SK-N-SH (cell line): ENCODE results near the gene CD72. TPM values are rescaled to one million over a fixed set of nuclear protein-coding genes. Genes with fewer than 3 reads are reported as not detected.
"Not testable (repeated sequence)": the region's sequence is repeated elsewhere in the genome, so short reads cannot be mapped to it uniquely, and the experiment has no call there.

Source experiments
- CTCF ChIA-PET: fragments of 300-600, 350-600 bp; formaldehyde crosslinking; extraction: SDS; loops from one replicate; lab custom pipeline; 2021; lab: Yijun Ruan, JAX
- POLR2A ChIA-PET: fragments of 350-600 bp; sonication (Branson Sonifier 250); formaldehyde crosslinking; extraction: SDS; loops from one replicate; lab custom pipeline; 2020; ENCODE audit warnings: antibody characterized with exemption, inconsistent platforms; lab: Yijun Ruan, JAX
- DNase-seq: peaks from one replicate; pipeline ENCODE4 v3.0.0; 2012
- H2AFZ ChIP-seq: fragments of 200-600 bp; sonication (generic); 2 replicates; pipeline ENCODE4 v1.8.1; 2016; ENCODE audit warnings: antibody characterized with exemption, mild to moderate bottlenecking, low read depth
- H3F3A ChIP-seq: fragments of 200-600 bp; sonication (generic); replicated peaks from 2 replicates; pipeline ENCODE3; 2016; ENCODE audit warnings: antibody characterized with exemption, mild to moderate bottlenecking; ENCODE audit not compliant: insufficient read depth
- H3K27ac ChIP-seq, 2 experiments: fragments of 200-500 bp in 1 of 2; fragments of 200-600 bp in 1 of 2; sonication (Bioruptor generic) in 1 of 2; sonication (generic), shearing (Covaris generic) in 1 of 2; 2 replicates each; pipeline versions ENCODE4 v1.5.1 to v1.6.1; 2014 to 2016; ENCODE audit warnings: low read depth in 2 of 2, inconsistent platforms in 1 of 2, low read length in 1 of 2, mild to moderate bottlenecking in 1 of 2, mixed read lengths in 1 of 2
- H3K27me3 ChIP-seq: fragments of 200-600 bp; sonication (generic), shearing (Covaris generic); 2 replicates; pipeline ENCODE4 v1.6.1; 2016; ENCODE audit warnings: mixed run types; ENCODE audit not compliant: insufficient read depth
- H3K36me3 ChIP-seq, 2 experiments: fragments of 200-500 bp in 1 of 2; fragments of 200-600 bp in 1 of 2; sonication (Bioruptor generic) in 1 of 2; sonication (generic) in 1 of 2; replicated peaks in 1 of 2; 2 replicates each; pipeline versions ENCODE3 to v1.5.1; 2014 to 2016; ENCODE audit warnings: low read length in 1 of 2, mild to moderate bottlenecking in 1 of 2; ENCODE audit not compliant: insufficient read depth in 2 of 2, control insufficient read depth in 1 of 2
- H3K4me1 ChIP-seq, 2 experiments: fragments of 200-500 bp in 1 of 2; fragments of 200-600 bp in 1 of 2; sonication (Bioruptor generic) in 1 of 2; sonication (generic), shearing (Covaris generic) in 1 of 2; 2 replicates each; pipeline versions ENCODE4 v1.5.1 to v1.6.1; 2014 to 2016; ENCODE audit warnings: low read depth in 1 of 2, low read length in 1 of 2, mixed run types in 1 of 2; ENCODE audit not compliant: insufficient read depth in 2 of 2, control insufficient read depth in 1 of 2
- H3K4me2 ChIP-seq: fragments of 200-600 bp; sonication (generic), shearing (Covaris generic); 2 replicates; pipeline ENCODE4 v1.6.1; 2017; ENCODE audit warnings: mixed run types
- H3K4me3 ChIP-seq, 2 experiments: fragments of 200-500 bp in 1 of 2; fragments of 200-600 bp in 1 of 2; sonication (Bioruptor generic) in 1 of 2; sonication (generic), shearing (Covaris generic) in 1 of 2; 2 replicates each; pipeline versions ENCODE4 v1.5.1 to v1.8.1; 2014 to 2016; ENCODE audit warnings: low read depth in 2 of 2, inconsistent platforms in 1 of 2, low read length in 1 of 2, mild to moderate bottlenecking in 1 of 2, mixed read lengths in 1 of 2, moderate library complexity in 1 of 2
- H3K79me2 ChIP-seq: fragments of 200-600 bp; sonication (generic); 2 replicates; pipeline ENCODE4 v1.8.1; 2017; ENCODE audit warnings: mild to moderate bottlenecking; ENCODE audit not compliant: insufficient read depth
- H3K9ac ChIP-seq: fragments of 200-600 bp; sonication (generic); 2 replicates; pipeline ENCODE4 v1.6.1; 2017; ENCODE audit warnings: mixed run types
- H3K9me2 ChIP-seq: fragments of 200-600 bp; sonication (generic); 2 replicates; pipeline ENCODE4 v1.6.1; 2017; ENCODE audit warnings: mixed run types
- H3K9me3 ChIP-seq: fragments of 200-600 bp; sonication (generic); 2 replicates; pipeline ENCODE4 v1.6.1; 2017; ENCODE audit warnings: mixed run types, mild to moderate bottlenecking, moderate library complexity
- H4K20me1 ChIP-seq: fragments of 200-600 bp; sonication (generic); 2 replicates; pipeline ENCODE4 v1.6.1; 2017; ENCODE audit warnings: mild to moderate bottlenecking, mixed run types; ENCODE audit not compliant: insufficient read depth
- CHD2 ChIP-seq: fragments of 150-350 bp; IDR thresholded peaks from 2 replicates; pipeline ENCODE4 v1.6.1; 2018; ENCODE audit warnings: low read length; ENCODE audit not compliant: partially characterized antibody
- ELF1 ChIP-seq: IDR thresholded peaks from 2 replicates; pipeline ENCODE4 v1.4.0; 2012
- EP300 ChIP-seq, 2 experiments: IDR thresholded peaks; 2 replicates each; pipeline versions ENCODE4 v1.4.0 to v1.6.1; 2012; ENCODE audit warnings: borderline replicate concordance in 1 of 2, low read depth in 1 of 2, low read length in 1 of 2
- FOSL2 ChIP-seq: IDR thresholded peaks from 2 replicates; pipeline ENCODE4 v1.4.0; 2012; ENCODE audit warnings: low read depth, mild to moderate bottlenecking, moderate library complexity, borderline replicate concordance
- GABPA ChIP-seq: IDR thresholded peaks from 2 replicates; pipeline ENCODE4 v1.4.0; 2012; ENCODE audit warnings: low read depth, mild to moderate bottlenecking
- JUND ChIP-seq: IDR thresholded peaks from 2 replicates; pipeline ENCODE4 v1.4.0; 2012
- MXI1 ChIP-seq: IDR thresholded peaks from 2 replicates; pipeline ENCODE4 v1.6.1; 2012; ENCODE audit warnings: mild to moderate bottlenecking, low read depth, low read length, improper control_type of control experiment
- POLR2AphosphoS5 ChIP-seq: IDR thresholded peaks from 2 replicates; pipeline ENCODE4 v1.6.1; 2012; ENCODE audit warnings: low read depth, low read length
- RCOR1 ChIP-seq: fragments of 150-350 bp; IDR thresholded peaks from 2 replicates; pipeline ENCODE4 v1.6.1; 2017; ENCODE audit warnings: antibody characterized with exemption, low read length
- RFX5 ChIP-seq: IDR thresholded peaks from 2 replicates; pipeline ENCODE4 v1.6.1; 2012; ENCODE audit warnings: mild to moderate bottlenecking, improper control_type of control experiment, low read length
- RXRA ChIP-seq: IDR thresholded peaks from 2 replicates; pipeline ENCODE4 v1.4.0; 2012; ENCODE audit warnings: low read depth, mild to moderate bottlenecking, borderline replicate concordance
- SIN3A ChIP-seq: IDR thresholded peaks from 2 replicates; pipeline ENCODE4 v1.6.1; 2012; ENCODE audit warnings: low read depth, mild to moderate bottlenecking, low read length, moderate library complexity, borderline replicate concordance
- SMC3 ChIP-seq: IDR thresholded peaks from 2 replicates; pipeline ENCODE4 v1.6.1; 2012; ENCODE audit warnings: low read depth, low read length, improper control_type of control experiment
- TCF12 ChIP-seq: IDR thresholded peaks from 2 replicates; pipeline ENCODE4 v1.4.0; 2012
- YY1 ChIP-seq: IDR thresholded peaks from 2 replicates; pipeline ENCODE4 v1.4.0; 2012; ENCODE audit warnings: low read depth, mild to moderate bottlenecking
- WGBS: methylation state at CpG from one replicate; pipeline ENCODE4 v1.1.6; 2017; ENCODE audit warnings: low lambda C conversion rate; 5-methylcytosine and 5-hydroxymethylcytosine counted together
- polyA plus RNA-seq, 3 experiments: library from polyadenylated mRNA; depleted of rRNA; stranded (reverse); fragments of >200 nt; gene quantifications; 2 replicates each; pipeline ENCODE4 v1.2.3, GENCODE V29; 2012
- TF ChIP-seq, protein P1 (sequence below): IDR thresholded peaks from 2 replicates; pipeline ENCODE4 v1.4.0; 2012; ENCODE audit warnings: low read depth, borderline replicate concordance
- TF ChIP-seq, protein P2 (sequence below): fragments of 150-350 bp; IDR thresholded peaks from 2 replicates; pipeline ENCODE4 v1.6.1; 2017; ENCODE audit warnings: antibody characterized with exemption, low read length, low read depth, borderline replicate concordance
- TF ChIP-seq, protein P3 (sequence below): fragments of 150-350 bp; IDR thresholded peaks from 2 replicates; pipeline ENCODE4 v1.6.1; 2016; ENCODE audit warnings: mild to moderate bottlenecking, low read depth, low read length
- TF ChIP-seq, protein P4 (sequence below): fragments of 200-600 bp; sonication (generic); IDR thresholded peaks from 2 replicates; pipeline ENCODE4 v1.6.1; 2017; ENCODE audit warnings: antibody characterized with exemption, mild to moderate bottlenecking, moderate library complexity
- TF ChIP-seq, protein P5 (sequence below): IDR thresholded peaks from 2 replicates; pipeline ENCODE4; 2012

The CD72 gene
- polyA plus RNA-seq, 1 of the 3 experiments (the other 2 are of a cell fraction), result 2.7 TPM

DNA sequence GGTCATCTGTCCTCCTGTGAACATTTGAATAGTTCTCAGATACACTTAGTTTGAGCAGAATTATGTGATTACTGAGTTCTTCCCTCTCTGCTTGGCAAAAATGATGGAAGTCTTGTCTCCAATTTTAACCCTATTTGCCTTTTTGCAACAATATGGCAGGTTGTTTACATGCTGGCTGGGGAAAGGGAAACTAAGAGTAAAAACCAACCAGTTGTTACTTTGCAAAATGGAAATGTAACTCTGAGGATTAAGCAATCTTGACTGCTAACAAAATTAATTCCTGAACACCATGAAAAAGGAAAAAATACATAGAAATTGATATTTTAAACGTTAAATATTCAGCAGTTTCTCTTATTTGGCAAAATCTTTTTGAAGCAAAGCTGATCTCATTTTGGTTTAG lies 21.4 kb upstream of the CD72 start:
- Histone ChIP-seq H3K4me2 (no peak overlapping the region), H3K27ac (no peak overlapping the region), H3K9ac (no peak overlapping the region), H3F3A (no peaks in the 10 kb centered on the region), H3K9me3 (no peaks in the 10 kb centered on the region), H3K4me3 (no peak overlapping the region), H3K79me2 (no peaks in the 10 kb centered on the region), H2AFZ (no peak overlapping the region), H3K9me2 (no peaks in the 10 kb centered on the region), H3K4me1 (no peaks in the 10 kb centered on the region), H4K20me1 (no peaks in the 10 kb centered on the region), H3K27me3 (no peaks in the 10 kb centered on the region), H3K36me3 (no peaks in the 10 kb centered on the region)
- WGBS, result 76% methylated on average over 1 of the region's 1 CpG
- ChIA-PET POLR2A (no interaction called here), CTCF (interaction anchor here (1.5 kb wide), 1 partner anchor 28 kb away, joined by 5 read pairs; no protein-coding TSS in a partner anchor)
- TF ChIP-seq, protein P1, sequence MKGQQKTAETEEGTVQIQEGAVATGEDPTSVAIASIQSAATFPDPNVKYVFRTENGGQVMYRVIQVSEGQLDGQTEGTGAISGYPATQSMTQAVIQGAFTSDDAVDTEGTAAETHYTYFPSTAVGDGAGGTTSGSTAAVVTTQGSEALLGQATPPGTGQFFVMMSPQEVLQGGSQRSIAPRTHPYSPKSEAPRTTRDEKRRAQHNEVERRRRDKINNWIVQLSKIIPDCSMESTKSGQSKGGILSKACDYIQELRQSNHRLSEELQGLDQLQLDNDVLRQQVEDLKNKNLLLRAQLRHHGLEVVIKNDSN, result no peak
- no peak for TF ChIP-seq POLR2AphosphoS5
- TF ChIP-seq, protein P2, sequence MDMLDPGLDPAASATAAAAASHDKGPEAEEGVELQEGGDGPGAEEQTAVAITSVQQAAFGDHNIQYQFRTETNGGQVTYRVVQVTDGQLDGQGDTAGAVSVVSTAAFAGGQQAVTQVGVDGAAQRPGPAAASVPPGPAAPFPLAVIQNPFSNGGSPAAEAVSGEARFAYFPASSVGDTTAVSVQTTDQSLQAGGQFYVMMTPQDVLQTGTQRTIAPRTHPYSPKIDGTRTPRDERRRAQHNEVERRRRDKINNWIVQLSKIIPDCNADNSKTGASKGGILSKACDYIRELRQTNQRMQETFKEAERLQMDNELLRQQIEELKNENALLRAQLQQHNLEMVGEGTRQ, result no peak
- no peak for TF ChIP-seq RCOR1
- no peak for TF ChIP-seq ELF1
- no peak for TF ChIP-seq TCF12
- TF ChIP-seq, protein P3, sequence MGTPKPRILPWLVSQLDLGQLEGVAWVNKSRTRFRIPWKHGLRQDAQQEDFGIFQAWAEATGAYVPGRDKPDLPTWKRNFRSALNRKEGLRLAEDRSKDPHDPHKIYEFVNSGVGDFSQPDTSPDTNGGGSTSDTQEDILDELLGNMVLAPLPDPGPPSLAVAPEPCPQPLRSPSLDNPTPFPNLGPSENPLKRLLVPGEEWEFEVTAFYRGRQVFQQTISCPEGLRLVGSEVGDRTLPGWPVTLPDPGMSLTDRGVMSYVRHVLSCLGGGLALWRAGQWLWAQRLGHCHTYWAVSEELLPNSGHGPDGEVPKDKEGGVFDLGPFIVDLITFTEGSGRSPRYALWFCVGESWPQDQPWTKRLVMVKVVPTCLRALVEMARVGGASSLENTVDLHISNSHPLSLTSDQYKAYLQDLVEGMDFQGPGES, result no peak
- no peak for TF ChIP-seq RXRA
- TF ChIP-seq GABPA, result no peak
- no peak for TF ChIP-seq SMC3
- no peak for TF ChIP-seq EP300 (IDR thresholded peaks at IDR 0.05; ENCODE audit: borderline replicate concordance in 1 of 2, low read depth in 1 of 2, low read length in 1 of 2)
- no peak for TF ChIP-seq SIN3A
- no peak for TF ChIP-seq MXI1
- no peak for TF ChIP-seq YY1
- TF ChIP-seq JUND, result no peak
- TF ChIP-seq RFX5, result no peak
- TF ChIP-seq, protein P4, sequence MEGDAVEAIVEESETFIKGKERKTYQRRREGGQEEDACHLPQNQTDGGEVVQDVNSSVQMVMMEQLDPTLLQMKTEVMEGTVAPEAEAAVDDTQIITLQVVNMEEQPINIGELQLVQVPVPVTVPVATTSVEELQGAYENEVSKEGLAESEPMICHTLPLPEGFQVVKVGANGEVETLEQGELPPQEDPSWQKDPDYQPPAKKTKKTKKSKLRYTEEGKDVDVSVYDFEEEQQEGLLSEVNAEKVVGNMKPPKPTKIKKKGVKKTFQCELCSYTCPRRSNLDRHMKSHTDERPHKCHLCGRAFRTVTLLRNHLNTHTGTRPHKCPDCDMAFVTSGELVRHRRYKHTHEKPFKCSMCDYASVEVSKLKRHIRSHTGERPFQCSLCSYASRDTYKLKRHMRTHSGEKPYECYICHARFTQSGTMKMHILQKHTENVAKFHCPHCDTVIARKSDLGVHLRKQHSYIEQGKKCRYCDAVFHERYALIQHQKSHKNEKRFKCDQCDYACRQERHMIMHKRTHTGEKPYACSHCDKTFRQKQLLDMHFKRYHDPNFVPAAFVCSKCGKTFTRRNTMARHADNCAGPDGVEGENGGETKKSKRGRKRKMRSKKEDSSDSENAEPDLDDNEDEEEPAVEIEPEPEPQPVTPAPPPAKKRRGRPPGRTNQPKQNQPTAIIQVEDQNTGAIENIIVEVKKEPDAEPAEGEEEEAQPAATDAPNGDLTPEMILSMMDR, result no peak
- TF ChIP-seq CHD2, result no peak
- TF ChIP-seq, protein P5, sequence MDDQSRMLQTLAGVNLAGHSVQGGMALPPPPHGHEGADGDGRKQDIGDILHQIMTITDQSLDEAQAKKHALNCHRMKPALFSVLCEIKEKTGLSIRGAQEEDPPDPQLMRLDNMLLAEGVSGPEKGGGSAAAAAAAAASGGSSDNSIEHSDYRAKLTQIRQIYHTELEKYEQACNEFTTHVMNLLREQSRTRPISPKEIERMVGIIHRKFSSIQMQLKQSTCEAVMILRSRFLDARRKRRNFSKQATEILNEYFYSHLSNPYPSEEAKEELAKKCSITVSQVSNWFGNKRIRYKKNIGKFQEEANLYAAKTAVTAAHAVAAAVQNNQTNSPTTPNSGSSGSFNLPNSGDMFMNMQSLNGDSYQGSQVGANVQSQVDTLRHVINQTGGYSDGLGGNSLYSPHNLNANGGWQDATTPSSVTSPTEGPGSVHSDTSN, result no peak
- TF ChIP-seq FOSL2, result no peak
- no peak for DNase-seq

DNA sequence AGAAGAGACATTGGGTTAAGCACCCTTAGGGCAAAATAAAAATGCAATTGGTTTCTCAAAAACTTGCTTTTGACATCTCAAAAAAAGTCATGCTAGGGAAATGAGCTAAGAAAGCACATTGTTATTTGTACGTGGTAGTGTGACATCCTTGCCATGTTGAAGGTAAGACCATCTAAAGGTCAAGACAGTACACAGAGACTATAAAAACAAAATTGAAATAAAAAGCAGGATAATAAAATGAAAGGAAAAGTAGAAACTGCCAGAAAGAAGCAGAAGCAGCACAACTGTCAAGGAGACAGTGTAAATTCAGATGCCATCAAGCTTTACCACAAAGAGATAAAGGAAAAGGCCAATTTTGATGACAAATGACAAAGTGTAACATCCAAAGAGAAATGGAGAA lies 21.0 kb upstream of the CD72 start:
- H3K4me2 ChIP-seq, H3K27me3 ChIP-seq, H3K4me1 ChIP-seq, DNase-seq, H3K36me3 ChIP-seq, H4K20me1 ChIP-seq, POLR2A ChIA-PET, H3K9ac ChIP-seq, H3K79me2 ChIP-seq, H3K27ac ChIP-seq, H3K9me3 ChIP-seq, H3K9me2 ChIP-seq, H3F3A ChIP-seq, H3K4me3 ChIP-seq, H2AFZ ChIP-seq: not testable (repeated sequence)
- CTCF ChIA-PET, result interaction anchor here (1.5 kb wide), 1 partner anchor 28 kb away, joined by 5 read pairs; no protein-coding TSS in a partner anchor
- 100% methylated on average over 1 of the region's 1 CpG for WGBS

DNA sequence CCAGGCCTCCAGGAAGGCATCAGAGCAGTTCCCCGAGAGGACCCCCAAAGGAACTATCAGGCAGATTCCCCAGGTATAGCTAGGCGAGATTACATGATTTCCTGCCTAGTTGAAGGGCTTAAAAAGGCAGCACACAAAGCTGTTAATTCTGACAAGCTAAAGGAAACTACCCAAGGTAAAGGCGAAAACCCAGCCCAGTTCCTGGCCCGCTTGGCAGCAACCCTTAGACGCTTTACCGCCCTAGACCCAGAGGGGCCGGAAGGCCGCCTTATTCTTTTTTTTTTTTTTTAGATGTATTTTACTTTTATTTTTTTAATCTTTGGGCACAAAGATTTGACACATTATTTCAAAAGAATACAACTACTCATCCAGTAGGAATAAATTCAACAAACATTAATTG lies 20.5 kb upstream of the CD72 start:
- H3F3A ChIP-seq, POLR2A ChIA-PET, DNase-seq, H3K4me3 ChIP-seq, H3K9me3 ChIP-seq, CTCF ChIA-PET, H3K9ac ChIP-seq, H3K4me1 ChIP-seq, H4K20me1 ChIP-seq, H3K9me2 ChIP-seq, H3K36me3 ChIP-seq, H3K79me2 ChIP-seq, H3K27ac ChIP-seq, H3K4me2 ChIP-seq, H3K27me3 ChIP-seq, H2AFZ ChIP-seq: not testable (repeated sequence)
- 86% methylated on average over 6 of the region's 8 CpGs for WGBS
